CD8-positive, alpha-beta memory T cell (primary cell): ENCODE measurements around the gene CD69. TPM values are rescaled to one million over a fixed set of nuclear protein-coding genes. Genes with fewer than 3 reads are reported as not detected.

Source experiments
- CTCF ChIA-PET: fragments of 350-600 bp; sonication (Branson Sonifier 250); formaldehyde crosslinking; loops from one replicate; lab custom pipeline; 2021; ENCODE audit warnings: antibody characterized with exemption; lab: Charles Lee
- POLR2A ChIA-PET: fragments of 350-600 bp; sonication (Branson Sonifier 250); formaldehyde crosslinking; loops from one replicate; lab custom pipeline; 2021; ENCODE audit warnings: antibody characterized with exemption; lab: Charles Lee
- DNase-seq, 5 donors: peaks; one replicate each; pipeline versions ENCODE4 v3.0.0 to v3.0.0-alpha.2; 2020 to 2022; ENCODE audit warnings: mixed read lengths in 1 of 5
- H3K27ac ChIP-seq: one replicate; pipeline ENCODE4 v1.7.0; 2013; ENCODE audit warnings: low read depth, mild to moderate bottlenecking, low read length, moderate library complexity
- H3K27me3 ChIP-seq: 2 replicates; pipeline ENCODE4 v1.7.0; 2013; ENCODE audit warnings: low read length, mild to moderate bottlenecking; ENCODE audit not compliant: insufficient read depth, poor library complexity, severe bottlenecking
- H3K36me3 ChIP-seq: 2 replicates; pipeline ENCODE4 v1.7.0; 2013; ENCODE audit warnings: mild to moderate bottlenecking, low read length, moderate library complexity; ENCODE audit not compliant: insufficient read depth
- H3K4me1 ChIP-seq: 2 replicates; pipeline ENCODE4 v1.7.0; 2013; ENCODE audit warnings: mild to moderate bottlenecking, low read length, moderate library complexity; ENCODE audit not compliant: insufficient read depth
- H3K4me3 ChIP-seq: 2 replicates; pipeline ENCODE4 v1.7.0; 2013; ENCODE audit warnings: mild to moderate bottlenecking, low read length
- H3K9me3 ChIP-seq: 2 replicates; pipeline ENCODE4 v1.7.0; 2013; ENCODE audit warnings: mild to moderate bottlenecking, low read length
- H3K27ac Mint-ChIP-seq, 8 donors: one replicate each; pipeline ENCODE4 v1.8.0; 2020 to 2021; ENCODE audit warnings: mixed read lengths in 8 of 8, mild to moderate bottlenecking in 6 of 8, inconsistent platforms in 3 of 8, moderate library complexity in 3 of 8
- H3K27me3 Mint-ChIP-seq, 2 donors: one replicate each; pipeline ENCODE4 v1.8.0; 2020 to 2021; ENCODE audit warnings: mixed read lengths in 2 of 2, mild to moderate bottlenecking in 1 of 2, moderate library complexity in 1 of 2
- H3K36me3 Mint-ChIP-seq, 3 donors: one replicate each; pipeline ENCODE4 v1.8.0; 2020 to 2021; ENCODE audit warnings: mixed read lengths in 3 of 3, inconsistent platforms in 1 of 3, mild to moderate bottlenecking in 1 of 3
- H3K4me1 Mint-ChIP-seq, 3 donors: one replicate each; pipeline ENCODE4 v1.8.0; 2020 to 2021; ENCODE audit warnings: mixed read lengths in 3 of 3, inconsistent platforms in 1 of 3, mild to moderate bottlenecking in 1 of 3
- H3K4me3 Mint-ChIP-seq, 7 donors: one replicate each; pipeline ENCODE4 v1.8.0; 2020 to 2021; ENCODE audit warnings: mixed read lengths in 7 of 7, mild to moderate bottlenecking in 6 of 7, moderate library complexity in 4 of 7, inconsistent platforms in 2 of 7
- H3K9me3 Mint-ChIP-seq, 5 donors: one replicate each; pipeline ENCODE4 v1.8.0; 2020 to 2022; ENCODE audit warnings: mixed read lengths in 5 of 5, mild to moderate bottlenecking in 3 of 5, moderate library complexity in 2 of 5, inconsistent platforms in 1 of 5
- polyA plus RNA-seq: library from polyadenylated mRNA; unstranded; fragments of 300-500 nt; fragmentation: Illumina TruSeq; gene quantifications from one replicate; pipeline ENCODE4 v1.2.3, GENCODE V29; 2021
- total RNA-seq, 2 experiments: library from RNA; stranded (reverse); gene quantifications; one replicate each; pipeline ENCODE4 v1.2.3, GENCODE V29; 2021

The CD69 gene
- total and polyA plus RNA-seq, 3 experiments from 2014 or later, result 66.8 to 253 (median 67.1) TPM

DNA sequence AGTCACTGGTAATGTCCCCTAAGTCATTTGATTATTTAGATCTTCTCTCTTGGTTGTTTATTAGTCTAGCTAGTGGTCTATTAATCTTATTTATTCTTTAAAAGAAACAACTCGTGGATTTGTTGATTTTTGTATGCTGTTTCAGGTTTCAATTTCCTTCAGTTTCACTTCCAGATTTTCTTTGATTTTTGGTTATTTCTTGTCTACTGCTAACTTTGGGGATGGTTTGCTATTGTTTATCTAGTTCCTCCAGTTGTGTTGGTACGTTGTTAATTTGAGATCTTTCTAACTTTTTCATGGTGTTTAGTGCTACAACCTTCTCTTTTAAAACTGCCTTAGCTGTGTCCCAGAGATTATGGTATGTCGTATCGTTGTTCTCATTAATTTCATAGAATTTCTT, 18.5 kb upstream of the CD69 start:
- no peak for DNase-seq
- Mint-ChIP-seq H3K4me1 (peaks cover 51 to 74% (median 68%) of the 10 kb centered on the region in 3 donors), H3K27ac (peak overlapping the region in 2 of 8 donors; percentile 9 to 31), H3K27me3 (no peaks in the 10 kb centered on the region), H3K9me3 (no peaks in the 10 kb centered on the region), H3K4me3 (no peak overlapping the region), H3K36me3 (peaks cover 0 to 5% (median 1%) of the 10 kb centered on the region in 3 donors)
- Histone ChIP-seq H3K27me3 (no peaks in the 10 kb centered on the region), H3K36me3 (no peaks in the 10 kb centered on the region), H3K4me3 (no peak overlapping the region), H3K9me3 (no peaks in the 10 kb centered on the region), H3K4me1 (peaks cover 35% of the 10 kb centered on the region), H3K27ac (no peak overlapping the region)
- ChIA-PET CTCF (interaction anchor here (1.3 to 1.8 kb wide), 2 partner anchors 18 to 36 kb away, joined by 4 to 5 read pairs; no protein-coding TSS in a partner anchor), POLR2A (no interaction called here)

DNA sequence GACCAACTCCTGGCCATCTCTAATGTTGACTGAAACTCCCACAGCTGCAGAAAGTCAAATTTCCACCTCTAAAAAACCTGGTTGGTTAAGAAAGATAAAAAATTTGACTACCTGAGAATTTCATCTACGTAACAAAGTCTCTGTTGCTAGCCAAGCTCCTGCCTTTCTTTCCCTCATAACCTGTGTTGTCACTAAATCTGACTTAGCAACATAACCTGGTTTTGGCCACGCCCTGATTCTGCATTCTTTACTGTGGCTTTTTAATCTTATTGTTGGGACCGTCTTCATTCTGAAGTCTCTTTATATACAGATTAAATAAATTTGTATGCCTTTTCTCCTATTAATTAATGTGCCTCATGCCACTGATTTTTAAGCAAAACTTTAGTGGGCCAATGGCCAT, 16.1 kb upstream of the CD69 start:
- Histone ChIP-seq H3K4me3 (no peak overlapping the region), H3K9me3 (no peaks in the 10 kb centered on the region), H3K27me3 (no peaks in the 10 kb centered on the region), H3K36me3 (no peaks in the 10 kb centered on the region), H3K27ac (no peak overlapping the region), H3K4me1 (peaks cover 48% of the 10 kb centered on the region)
- Mint-ChIP-seq H3K27me3 (no peaks in the 10 kb centered on the region), H3K4me3 (no peak overlapping the region), H3K27ac (peak overlapping the region in 7 of 8 donors; percentile 3 to 88 (median 61)), H3K9me3 (no peaks in the 10 kb centered on the region), H3K36me3 (peaks cover 0 to 5% (median 1%) of the 10 kb centered on the region in 3 donors), H3K4me1 (peaks cover 74 to 93% (median 87%) of the 10 kb centered on the region in 3 donors)
- DNase-seq, result no peak
- CTCF ChIA-PET, result interaction anchor here (1.0 to 1.3 kb wide), 3 partner anchors 18 to 27 kb away, joined by 3 to 7 read pairs (median 4); no protein-coding TSS in a partner anchor
- POLR2A ChIA-PET, result no interaction called here

DNA sequence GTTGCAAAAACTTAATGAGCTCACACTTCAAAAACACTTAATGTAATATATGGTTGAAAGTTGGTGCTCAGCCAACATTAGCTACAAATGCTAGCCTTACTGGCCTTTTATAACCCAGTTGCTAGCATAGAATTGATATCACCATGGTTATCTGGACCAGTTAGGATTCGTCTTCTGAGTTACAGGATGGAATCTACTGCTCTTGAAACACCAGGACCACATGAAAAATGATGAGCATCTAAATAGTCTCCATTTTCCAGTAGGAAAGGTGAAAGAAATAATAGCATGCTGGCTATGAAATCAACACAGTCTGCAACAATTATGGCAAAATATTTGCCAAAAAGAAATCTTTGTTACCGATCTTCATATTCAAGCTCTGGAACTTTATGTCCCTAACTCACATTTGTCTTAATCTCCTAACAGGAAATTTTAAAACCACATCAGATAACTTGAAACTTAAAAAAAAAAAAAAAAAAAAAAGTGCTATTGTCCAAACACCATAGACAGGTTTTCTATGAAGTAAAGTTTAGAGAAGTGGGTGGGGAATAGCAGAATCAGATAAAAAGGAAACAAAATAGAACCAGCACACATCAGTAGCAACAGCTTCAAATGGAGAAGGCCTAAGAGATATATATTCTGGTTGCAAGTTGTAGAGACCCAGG, 12.6 kb upstream of the CD69 start:
- Histone ChIP-seq H3K27ac (no peak overlapping the region), H3K4me3 (no peak overlapping the region), H3K27me3 (no peaks in the 10 kb centered on the region), H3K9me3 (no peaks in the 10 kb centered on the region), H3K4me1 (peaks cover 45% of the 10 kb centered on the region), H3K36me3 (no peaks in the 10 kb centered on the region)
- ChIA-PET CTCF (interaction anchor here (0.6 to 6.0 kb wide), 6 partner anchors 12 to 65 kb away, joined by 3 to 48 read pairs (median 3); no protein-coding TSS in a partner anchor), POLR2A (interaction anchor here (0.6 to 1.1 kb wide), 3 partner anchors 12 to 840 kb away, joined by 4 to 6 read pairs (median 5); partner anchors contain the start of genes CD69 and MAGOHB)
- no peaks in the 10 kb centered on the region for H3K27me3 Mint-ChIP-seq
- peaks cover 79 to 90% (median 90%) of the 10 kb centered on the region in 3 donors for H3K4me1 Mint-ChIP-seq
- peaks cover 0 to 3% (median 0%) of the 10 kb centered on the region in 3 donors for H3K36me3 Mint-ChIP-seq
- peak overlapping the region; percentile 24 to 75 (median 66) for H3K4me3 Mint-ChIP-seq
- H3K9me3 Mint-ChIP-seq, result no peaks in the 10 kb centered on the region
- peak overlapping the region in 7 of 8 donors; percentile 46 to 94 (median 76) for H3K27ac Mint-ChIP-seq
- DNase-seq, result peak in 2 of 5 donors; percentile 33 to 42

DNA sequence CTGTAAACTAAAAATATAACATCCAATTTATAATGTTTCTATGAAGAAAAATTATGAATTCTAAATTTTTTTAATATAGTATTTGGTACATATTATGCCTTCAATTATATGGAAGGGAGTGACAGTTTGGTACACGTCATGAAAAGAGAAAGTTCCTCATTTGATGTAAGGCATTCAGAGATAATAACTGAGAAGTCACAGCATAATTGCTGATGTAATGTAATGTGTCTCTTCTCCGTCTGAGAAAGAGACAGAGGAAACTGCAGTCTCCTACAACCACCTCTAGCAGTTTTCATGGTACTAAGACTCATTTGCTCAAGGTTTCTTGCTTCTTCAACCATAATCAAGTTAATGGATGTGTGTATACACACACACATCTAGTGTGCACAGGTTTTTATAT, 2.3 kb upstream of the CD69 start:
- Histone ChIP-seq H3K27me3 (no peaks in the 10 kb centered on the region), H3K36me3 (no peaks in the 10 kb centered on the region), H3K4me1 (peaks cover 44% of the 10 kb centered on the region), H3K27ac (no peak overlapping the region), H3K4me3 (no peak overlapping the region), H3K9me3 (no peaks in the 10 kb centered on the region)
- peaks cover 9 to 24% (median 15%) of the 10 kb centered on the region in 3 donors for H3K36me3 Mint-ChIP-seq
- peaks cover 49 to 63% (median 62%) of the 10 kb centered on the region in 3 donors for H3K4me1 Mint-ChIP-seq
- ChIA-PET POLR2A (no interaction called here), CTCF (interaction anchor here (3.6 to 19.4 kb wide), 3 partner anchors 14 to 36 kb away, joined by 20 to 359 read pairs (median 98); no protein-coding TSS in a partner anchor)
- H3K9me3 Mint-ChIP-seq, result peaks cover 0 to 4% (median 0%) of the 10 kb centered on the region in 5 donors
- no peak overlapping the region for H3K4me3 Mint-ChIP-seq
- peak in 1 of 5 donors; percentile 39 for DNase-seq
- H3K27me3 Mint-ChIP-seq, result no peaks in the 10 kb centered on the region
- peak overlapping the region in 3 of 8 donors; percentile 66 to 99 (median 95) for H3K27ac Mint-ChIP-seq

DNA sequence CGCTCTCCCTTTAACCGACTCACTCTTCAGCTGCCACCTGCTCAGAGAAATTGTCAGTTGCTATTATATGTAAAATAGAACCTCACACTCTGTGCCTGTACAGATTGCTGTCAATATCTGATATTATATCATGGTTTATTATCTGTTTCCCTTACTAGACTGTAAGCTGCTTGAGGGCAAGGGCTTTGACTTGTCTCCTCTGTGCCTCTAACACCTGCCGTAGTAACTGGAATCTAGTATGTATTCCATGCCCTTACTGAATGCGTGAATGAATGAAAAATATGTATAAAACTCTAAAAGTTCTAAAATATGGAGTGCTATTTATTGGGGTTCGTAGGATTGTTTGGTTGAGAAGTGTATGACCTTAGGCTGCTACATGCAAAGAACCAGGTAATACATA, 1.7 kb upstream of the CD69 start:
- H3K36me3 Mint-ChIP-seq, result peaks cover 10 to 30% (median 17%) of the 10 kb centered on the region in 3 donors
- peaks cover 49 to 64% (median 62%) of the 10 kb centered on the region in 3 donors for H3K4me1 Mint-ChIP-seq
- H3K27ac Mint-ChIP-seq, result peak overlapping the region; percentile 97 to 100 (median 99)
- H3K9me3 ChIP-seq, result no peaks in the 10 kb centered on the region
- peaks cover 0 to 4% (median 0%) of the 10 kb centered on the region in 5 donors for H3K9me3 Mint-ChIP-seq
- CTCF ChIA-PET, result interaction anchor here (3.6 to 19.4 kb wide), 3 partner anchors 13 to 37 kb away, joined by 20 to 359 read pairs (median 98); no protein-coding TSS in a partner anchor
- POLR2A ChIA-PET, result interaction anchor here (2.0 to 3.3 kb wide), 2 partner anchors 12 to 114 kb away, joined by 12 to 15 read pairs; no protein-coding TSS in a partner anchor
- no peaks in the 10 kb centered on the region for H3K27me3 Mint-ChIP-seq
- peaks cover 42% of the 10 kb centered on the region for H3K4me1 ChIP-seq
- H3K4me3 Mint-ChIP-seq, result peak overlapping the region; percentile 12 to 100 (median 42)
- H3K36me3 ChIP-seq, result no peaks in the 10 kb centered on the region
- no peaks in the 10 kb centered on the region for H3K27me3 ChIP-seq
- H3K4me3 ChIP-seq, result peak overlapping the region; percentile 4
- peak overlapping the region; percentile 10 for H3K27ac ChIP-seq
- DNase-seq, result no peak

DNA sequence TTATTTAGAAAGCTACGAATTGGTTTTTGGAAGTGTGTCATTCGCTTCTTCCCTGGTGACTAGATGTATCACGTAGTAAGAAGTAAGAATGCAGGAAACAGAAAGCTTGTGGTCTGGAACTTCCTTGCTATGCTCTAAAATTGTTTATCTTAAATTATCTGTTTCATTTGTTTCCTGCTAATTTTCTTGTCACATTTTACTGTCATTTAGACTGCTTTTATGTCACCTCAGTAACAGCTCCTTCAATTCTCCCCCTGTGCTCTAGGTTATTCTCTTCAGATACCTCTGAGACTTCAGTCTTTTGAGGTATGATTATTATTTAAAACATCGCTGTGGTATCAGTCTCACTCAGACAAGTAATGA, 699 bp upstream of the CD69 start:
- POLR2A ChIA-PET, result interaction anchor here (0.5 to 4.5 kb wide), 10 partner anchors 11 to 1825 kb away, joined by 3 to 35 read pairs (median 7); partner anchors contain the start of gene CLEC2B
- CTCF ChIA-PET, result interaction anchor here (0.9 to 19.4 kb wide), 7 partner anchors 12 to 53 kb away, joined by 3 to 359 read pairs (median 12); no protein-coding TSS in a partner anchor
- DNase-seq, result peak in 2 of 5 donors; percentile 80 to 82
- peak overlapping the region; percentile 96 for H3K27ac ChIP-seq
- H3K4me1 Mint-ChIP-seq, result peaks cover 54 to 67% (median 66%) of the 10 kb centered on the region in 3 donors
- peak overlapping the region; percentile 68 for H3K4me3 ChIP-seq
- H3K36me3 Mint-ChIP-seq, result peaks cover 11 to 38% (median 20%) of the 10 kb centered on the region in 3 donors
- H3K9me3 ChIP-seq, result no peaks in the 10 kb centered on the region
- peaks cover 47% of the 10 kb centered on the region for H3K4me1 ChIP-seq
- peaks cover 0 to 4% (median 0%) of the 10 kb centered on the region in 5 donors for H3K9me3 Mint-ChIP-seq
- H3K27me3 Mint-ChIP-seq, result no peaks in the 10 kb centered on the region
- H3K27ac Mint-ChIP-seq, result peak overlapping the region; percentile 97 to 100 (median 99)
- H3K4me3 Mint-ChIP-seq, result peak overlapping the region; percentile 93 to 100 (median 98)
- H3K36me3 ChIP-seq, result peaks cover 3% of the 10 kb centered on the region
- H3K27me3 ChIP-seq, result no peaks in the 10 kb centered on the region

DNA sequence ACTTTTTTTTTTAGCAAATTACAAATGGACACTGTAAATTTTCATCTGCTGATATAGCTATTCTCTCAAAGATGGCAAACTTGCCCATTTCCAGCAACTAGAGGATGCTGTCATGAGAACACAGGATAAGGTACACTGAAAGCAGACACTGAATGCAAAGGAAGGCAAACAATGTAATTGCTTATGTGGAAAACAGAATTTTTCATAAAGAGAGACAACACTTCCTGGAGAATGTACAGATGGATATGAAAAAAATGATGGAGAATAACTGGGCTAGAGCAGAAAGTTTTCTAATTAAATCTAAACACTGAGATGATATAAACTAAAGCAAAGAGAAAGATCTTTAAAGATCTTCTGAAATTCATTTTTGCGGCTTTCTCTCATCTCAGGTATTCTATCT, 581 bp downstream of the CD69 start:
- peak overlapping the region; percentile 68 for H3K4me3 ChIP-seq
- peak overlapping the region; percentile 96 for H3K27ac ChIP-seq
- POLR2A ChIA-PET, result interaction anchor here (0.5 to 4.5 kb wide), 8 partner anchors 10 to 112 kb away, joined by 3 to 35 read pairs (median 11); partner anchors contain the start of gene CLEC2B
- Mint-ChIP-seq H3K36me3 (peaks cover 19 to 50% (median 28%) of the 10 kb centered on the region in 3 donors), H3K27ac (peak overlapping the region; percentile 97 to 100 (median 99)), H3K27me3 (no peaks in the 10 kb centered on the region), H3K4me1 (peaks cover 57 to 72% (median 72%) of the 10 kb centered on the region in 3 donors), H3K9me3 (peaks cover 0 to 4% (median 0%) of the 10 kb centered on the region in 5 donors), H3K4me3 (peak overlapping the region; percentile 93 to 100 (median 98))
- H3K27me3 ChIP-seq, result no peaks in the 10 kb centered on the region
- peaks cover 49% of the 10 kb centered on the region for H3K4me1 ChIP-seq
- peaks cover 15% of the 10 kb centered on the region for H3K36me3 ChIP-seq
- CTCF ChIA-PET, result interaction anchor here (1.1 to 19.4 kb wide), 5 partner anchors 11 to 54 kb away, joined by 4 to 359 read pairs (median 20); no protein-coding TSS in a partner anchor
- DNase-seq, result peak in 2 of 5 donors; percentile 34 to 35
- no peaks in the 10 kb centered on the region for H3K9me3 ChIP-seq
